Fibroblast of villous mesenchyme (primary cell): ENCODE measurements around the gene CHEK1. TPM values are rescaled to one million over a fixed set of nuclear protein-coding genes. Genes with fewer than 3 reads are reported as not detected.
"Not testable (repeated sequence)": the region's sequence is repeated elsewhere in the genome, so short reads cannot be mapped to it uniquely, and the experiment has no call there.

Experiments used
- DNase-seq: peaks from one replicate; pipeline ENCODE4 v3.0.0-alpha.2; 2010; ENCODE audit warnings: low read depth
- H3K4me3 ChIP-seq: 2 replicates; pipeline ENCODE4 v1.5.1; 2011; ENCODE audit warnings: low read depth, mild to moderate bottlenecking, low read length
- small RNA-seq: library from RNA; depleted of rRNA; stranded (forward); fragments of <200 nt; gene quantifications from one replicate; pipeline ENCODE3, GENCODE V24; 2012
- total RNA-seq: library from RNA; depleted of rRNA; stranded (reverse); fragments of >200 nt; gene quantifications from 2 replicates; pipeline ENCODE4 v1.2.3, GENCODE V29; 2012
- TF ChIP-seq, protein P1 (sequence below): IDR thresholded peaks from 2 replicates; pipeline ENCODE4 v1.5.1; 2012; ENCODE audit warnings: low read depth, mild to moderate bottlenecking, low read length; ENCODE audit not compliant: insufficient read depth

The CHEK1 gene
- total RNA-seq, 1 donor: 53.1 TPM

DNA sequence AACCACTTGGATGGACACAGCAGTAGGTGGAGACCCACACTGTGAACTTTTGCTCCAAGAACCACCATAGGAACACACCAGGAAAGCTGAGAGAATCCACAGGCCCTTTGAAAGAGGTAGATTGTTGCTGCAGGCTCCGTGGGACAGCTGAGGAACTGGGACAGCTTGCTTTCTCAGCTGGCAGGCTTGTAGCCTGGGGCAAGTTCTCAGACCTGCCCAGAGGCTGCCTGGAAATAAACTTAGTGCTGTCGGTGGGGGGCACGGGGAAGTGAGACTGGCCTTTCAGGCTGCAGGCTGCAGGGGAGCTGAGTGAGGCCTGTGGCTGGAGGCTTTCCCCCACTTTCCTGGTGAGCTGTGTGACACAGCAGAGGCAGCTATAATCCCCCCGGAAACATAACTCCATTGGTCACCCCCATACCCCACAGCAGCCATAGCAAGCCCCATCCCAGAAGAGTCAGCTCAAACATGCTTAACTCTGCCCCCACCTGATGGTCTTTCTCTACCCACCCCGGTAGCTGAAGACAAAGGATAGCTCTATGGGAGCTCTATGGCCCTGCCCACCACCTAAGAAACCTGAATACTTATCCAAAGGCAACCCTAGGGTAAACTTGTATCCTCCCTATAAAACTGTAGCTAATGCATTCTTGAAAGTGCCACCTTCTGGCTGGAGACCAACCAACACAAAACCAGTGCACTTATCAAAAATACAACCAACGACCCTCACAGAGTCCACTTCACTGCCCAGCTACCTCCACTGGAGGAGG, 77.1 kb downstream of the CHEK1 start:
- TF ChIP-seq, protein P1, sequence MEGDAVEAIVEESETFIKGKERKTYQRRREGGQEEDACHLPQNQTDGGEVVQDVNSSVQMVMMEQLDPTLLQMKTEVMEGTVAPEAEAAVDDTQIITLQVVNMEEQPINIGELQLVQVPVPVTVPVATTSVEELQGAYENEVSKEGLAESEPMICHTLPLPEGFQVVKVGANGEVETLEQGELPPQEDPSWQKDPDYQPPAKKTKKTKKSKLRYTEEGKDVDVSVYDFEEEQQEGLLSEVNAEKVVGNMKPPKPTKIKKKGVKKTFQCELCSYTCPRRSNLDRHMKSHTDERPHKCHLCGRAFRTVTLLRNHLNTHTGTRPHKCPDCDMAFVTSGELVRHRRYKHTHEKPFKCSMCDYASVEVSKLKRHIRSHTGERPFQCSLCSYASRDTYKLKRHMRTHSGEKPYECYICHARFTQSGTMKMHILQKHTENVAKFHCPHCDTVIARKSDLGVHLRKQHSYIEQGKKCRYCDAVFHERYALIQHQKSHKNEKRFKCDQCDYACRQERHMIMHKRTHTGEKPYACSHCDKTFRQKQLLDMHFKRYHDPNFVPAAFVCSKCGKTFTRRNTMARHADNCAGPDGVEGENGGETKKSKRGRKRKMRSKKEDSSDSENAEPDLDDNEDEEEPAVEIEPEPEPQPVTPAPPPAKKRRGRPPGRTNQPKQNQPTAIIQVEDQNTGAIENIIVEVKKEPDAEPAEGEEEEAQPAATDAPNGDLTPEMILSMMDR: no peak
- no peak for DNase-seq
- no peak overlapping the region for H3K4me3 ChIP-seq

DNA sequence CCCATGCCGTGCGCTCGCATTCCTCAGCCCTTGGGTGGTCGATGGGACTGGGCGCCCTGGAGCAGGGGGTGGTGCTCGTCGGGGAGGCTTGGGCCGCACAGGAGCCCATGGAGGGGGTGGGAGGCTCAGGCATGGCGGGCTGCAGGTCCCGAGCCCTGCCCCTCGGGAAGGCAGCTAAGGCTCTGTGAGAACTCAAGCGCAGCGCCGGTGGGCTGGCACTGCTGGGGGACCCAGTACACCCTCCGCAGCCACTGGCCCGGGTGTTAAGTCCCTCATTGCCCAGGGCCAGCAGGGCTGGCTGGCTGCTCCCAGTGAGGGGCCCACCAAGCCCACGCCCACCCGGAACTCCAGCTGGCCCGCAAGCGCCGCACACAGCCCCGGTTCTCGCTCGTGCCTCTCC, 79.7 kb downstream of the CHEK1 start:
- not testable (repeated sequence) for DNase-seq, H3K4me3 ChIP-seq

DNA sequence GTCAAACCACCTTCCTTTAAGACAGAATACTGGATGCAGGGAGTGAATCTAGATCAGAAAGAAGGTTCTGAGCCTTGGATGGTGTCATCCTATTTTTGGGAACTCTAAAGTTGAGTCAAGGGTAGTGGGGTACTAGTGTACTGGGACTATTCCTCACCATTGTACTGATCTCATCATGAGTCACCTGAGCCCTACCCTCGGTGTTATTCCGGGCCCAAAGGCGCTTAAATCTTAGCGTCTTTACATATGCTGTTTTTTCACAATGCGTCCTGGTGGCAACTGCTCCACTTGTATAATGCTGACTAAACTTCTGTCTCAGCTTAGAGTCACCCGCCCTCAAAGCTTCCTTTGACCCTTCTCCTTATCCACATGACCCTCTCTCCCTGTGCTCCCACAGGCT, 95.8 kb downstream of the CHEK1 start:
- TF ChIP-seq, protein P1: no peak
- no peak for DNase-seq

DNA sequence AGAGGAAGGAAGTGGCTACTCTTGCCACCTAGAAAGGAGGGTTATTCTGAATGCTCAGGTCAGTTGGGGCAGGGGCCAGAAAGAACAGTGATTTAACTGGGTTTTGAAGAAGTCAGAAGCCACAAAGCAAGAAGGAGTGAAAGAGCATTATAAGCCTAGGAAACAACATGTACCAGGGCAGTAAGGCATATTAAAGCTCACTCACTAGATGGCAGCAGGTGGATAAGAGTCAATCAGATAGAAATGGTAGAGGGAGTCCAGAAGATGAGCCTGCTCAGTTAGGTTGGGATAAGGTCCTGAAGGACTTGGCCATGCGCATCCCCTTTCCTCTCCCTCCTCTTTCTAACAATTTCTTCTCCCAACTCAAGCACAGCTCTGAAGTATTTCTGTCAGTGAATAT, 99.2 kb downstream of the CHEK1 start:
- TF ChIP-seq, protein P1: peak; percentile 2
- no peak for DNase-seq
- H3K4me3 ChIP-seq: no peak overlapping the region

More for the DNA sequence above, 95.8 kb downstream of the CHEK1 start:
- H3K4me3 ChIP-seq: no peak overlapping the region

Small RNA genes within 50 kb of the gene (small RNA-seq; reads per million reads assigned to genes)
- gene RNU2-35P: 0.66 reads per million

Other genes with a start within 250 kb of the CHEK1 start
- 39.6 and 40.6 TPM in 2 replicates for gene FEZ1, start 128.9 kb upstream of the CHEK1 start, total RNA-seq
- 69.3 and 111 TPM in 2 replicates for gene EI24, start 55.7 kb upstream of the CHEK1 start, total RNA-seq
- 216 and 383 TPM in 2 replicates for gene STT3A, start 32.3 kb upstream of the CHEK1 start, total RNA-seq
- gene ACRV1, start 55.7 kb downstream of the CHEK1 start, total RNA-seq: not detected in 2 replicates
- not detected in 2 replicates for gene PATE1, start 121.1 kb downstream of the CHEK1 start, total RNA-seq
- gene PATE2, start 153.7 kb downstream of the CHEK1 start, total RNA-seq: 0.32 TPM in 1 of 2 replicates, not detected in the other
- not detected in 2 replicates for gene PATE3, start 163.0 kb downstream of the CHEK1 start, total RNA-seq
- not detected in 2 replicates for gene PATE4, start 208.2 kb downstream of the CHEK1 start, total RNA-seq